Left ventricle myocardium inferior (tissue), 1 donor: ENCODE results near the gene HSPB3. TPM values are rescaled to one million over a fixed set of nuclear protein-coding genes. Genes with fewer than 3 reads are reported as not detected.

Experiments
- DNase-seq: peaks from one replicate; pipeline ENCODE4 v3.0.0-alpha.2; 2020
- H3K27ac ChIP-seq: fragments of 200-600 bp; replicated peaks from 2 replicates; pipeline ENCODE4 v1.8.0; 2021
- H3K27me3 ChIP-seq: fragments of 200-600 bp; 2 replicates; pipeline ENCODE4 v1.8.0; 2021; ENCODE audit warnings: low read depth
- H3K36me3 ChIP-seq: fragments of 200-600 bp; 2 replicates; pipeline ENCODE4 v1.8.0; 2021
- H3K4me1 ChIP-seq: fragments of 200-600 bp; 2 replicates; pipeline ENCODE4 v1.8.0; 2021
- H3K4me3 ChIP-seq: fragments of 200-600 bp; 2 replicates; pipeline ENCODE4 v1.8.0; 2021; ENCODE audit warnings: mild to moderate bottlenecking, moderate library complexity
- H3K9me3 ChIP-seq: fragments of 200-600 bp; replicated peaks from 2 replicates; pipeline ENCODE4 v1.8.0; 2021
- intact Hi-C: fragments of 100-400 bp; cut with micrococcal nuclease; formaldehyde crosslinking; loops from one replicate; pipeline ENCODE4 v1.11.0; 2022
- total RNA-seq: library from RNA; stranded (reverse); fragmentation: NEBNext Ultra II Directional; extraction: Animal tissue kit (Norgen Biotek cat#: 25700); gene quantifications from one replicate; pipeline ENCODE4 v1.2.1, GENCODE V29; 2021
- TF ChIP-seq, protein P1 (sequence below): fragments of 200-600 bp; IDR thresholded peaks from 2 replicates; pipeline ENCODE4 v1.8.0; 2021; ENCODE audit warnings: antibody characterized with exemption, mild to moderate bottlenecking, borderline replicate concordance
- donor health status: DM: no; HTN: yes; CAD: no; lungs with severe emphysema.

The HSPB3 gene
- total RNA-seq, 1 donor from 2014 or later = 418 TPM

DNA sequence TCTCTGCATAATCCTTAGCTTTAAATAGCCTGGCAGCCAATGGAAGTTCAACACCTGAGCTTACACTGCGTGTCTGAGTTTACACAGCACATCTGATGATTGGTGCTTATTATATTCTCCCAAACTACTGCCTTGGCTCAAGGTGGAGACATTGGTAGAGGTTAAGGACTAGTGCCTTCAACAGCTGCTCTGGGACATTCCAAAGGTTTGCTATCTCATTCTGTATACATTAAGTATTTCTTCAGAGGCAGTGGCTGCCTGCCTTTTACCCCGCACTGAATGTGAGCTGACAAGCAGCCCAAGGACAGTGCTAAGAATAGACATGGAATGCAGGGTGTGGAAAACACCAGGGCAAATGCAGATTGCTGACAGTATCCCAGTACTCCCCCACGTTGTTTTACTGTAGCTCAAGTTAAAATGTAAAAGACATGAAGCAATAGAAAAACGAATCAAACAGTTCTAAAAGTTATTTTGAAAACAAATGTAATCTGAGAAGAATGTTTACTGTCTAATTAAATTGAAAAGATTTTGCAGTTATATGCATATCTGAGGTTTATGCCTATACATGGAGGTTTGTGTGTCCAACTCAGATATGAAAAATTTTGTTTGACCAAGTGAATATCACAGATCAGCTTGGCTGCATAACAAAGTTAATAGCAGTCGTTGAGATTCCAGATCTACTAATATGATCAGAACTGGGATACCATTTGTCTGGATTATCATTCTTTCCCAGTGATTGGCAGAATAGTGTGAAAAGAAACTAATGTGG, 1.8 kb downstream of the HSPB3 start:
- intact Hi-C loops = no loop called here

DNA sequence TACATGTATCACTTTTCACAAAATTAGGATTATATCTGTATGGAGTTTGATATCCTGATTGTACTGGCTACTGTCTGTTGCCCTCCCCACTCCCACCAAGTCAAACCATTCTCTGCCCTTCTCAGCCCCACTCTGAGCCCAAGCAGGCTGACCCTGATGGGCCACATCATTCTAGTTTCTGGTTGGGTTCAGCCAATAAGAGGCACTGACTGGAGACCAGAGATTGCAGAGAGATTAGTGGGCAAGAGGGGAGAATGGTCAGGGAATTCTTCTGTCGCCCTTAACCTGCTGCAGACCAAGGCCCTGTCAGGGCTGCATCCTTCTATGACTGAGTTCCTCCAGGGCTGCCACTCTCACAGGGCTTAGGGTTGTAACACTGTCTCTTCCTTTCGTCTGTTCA, 2.7 kb downstream of the HSPB3 start:
- no peaks in the 10 kb centered on the region for H3K27me3 ChIP-seq
- H3K4me1 ChIP-seq = peaks cover 31% of the 10 kb centered on the region
- no peaks in the 10 kb centered on the region for H3K36me3 ChIP-seq
- H3K4me3 ChIP-seq = peak overlapping the region; percentile 66
- TF ChIP-seq, protein P1, sequence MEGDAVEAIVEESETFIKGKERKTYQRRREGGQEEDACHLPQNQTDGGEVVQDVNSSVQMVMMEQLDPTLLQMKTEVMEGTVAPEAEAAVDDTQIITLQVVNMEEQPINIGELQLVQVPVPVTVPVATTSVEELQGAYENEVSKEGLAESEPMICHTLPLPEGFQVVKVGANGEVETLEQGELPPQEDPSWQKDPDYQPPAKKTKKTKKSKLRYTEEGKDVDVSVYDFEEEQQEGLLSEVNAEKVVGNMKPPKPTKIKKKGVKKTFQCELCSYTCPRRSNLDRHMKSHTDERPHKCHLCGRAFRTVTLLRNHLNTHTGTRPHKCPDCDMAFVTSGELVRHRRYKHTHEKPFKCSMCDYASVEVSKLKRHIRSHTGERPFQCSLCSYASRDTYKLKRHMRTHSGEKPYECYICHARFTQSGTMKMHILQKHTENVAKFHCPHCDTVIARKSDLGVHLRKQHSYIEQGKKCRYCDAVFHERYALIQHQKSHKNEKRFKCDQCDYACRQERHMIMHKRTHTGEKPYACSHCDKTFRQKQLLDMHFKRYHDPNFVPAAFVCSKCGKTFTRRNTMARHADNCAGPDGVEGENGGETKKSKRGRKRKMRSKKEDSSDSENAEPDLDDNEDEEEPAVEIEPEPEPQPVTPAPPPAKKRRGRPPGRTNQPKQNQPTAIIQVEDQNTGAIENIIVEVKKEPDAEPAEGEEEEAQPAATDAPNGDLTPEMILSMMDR = no peak
- intact Hi-C loops = no loop called here
- H3K9me3 ChIP-seq = no peaks in the 10 kb centered on the region
- DNase-seq = no peak
- peak overlapping the region; percentile 91 for H3K27ac ChIP-seq

More for the DNA sequence above, 1.8 kb downstream of the HSPB3 start:
- Histone ChIP-seq H3K4me3 (peak overlapping the region; percentile 66), H3K27me3 (no peaks in the 10 kb centered on the region), H3K36me3 (no peaks in the 10 kb centered on the region), H3K27ac (peak overlapping the region; percentile 91), H3K9me3 (no peaks in the 10 kb centered on the region), H3K4me1 (peaks cover 31% of the 10 kb centered on the region)
- DNase-seq = peak; percentile 21
- TF ChIP-seq, protein P1 = no peak

DNA sequence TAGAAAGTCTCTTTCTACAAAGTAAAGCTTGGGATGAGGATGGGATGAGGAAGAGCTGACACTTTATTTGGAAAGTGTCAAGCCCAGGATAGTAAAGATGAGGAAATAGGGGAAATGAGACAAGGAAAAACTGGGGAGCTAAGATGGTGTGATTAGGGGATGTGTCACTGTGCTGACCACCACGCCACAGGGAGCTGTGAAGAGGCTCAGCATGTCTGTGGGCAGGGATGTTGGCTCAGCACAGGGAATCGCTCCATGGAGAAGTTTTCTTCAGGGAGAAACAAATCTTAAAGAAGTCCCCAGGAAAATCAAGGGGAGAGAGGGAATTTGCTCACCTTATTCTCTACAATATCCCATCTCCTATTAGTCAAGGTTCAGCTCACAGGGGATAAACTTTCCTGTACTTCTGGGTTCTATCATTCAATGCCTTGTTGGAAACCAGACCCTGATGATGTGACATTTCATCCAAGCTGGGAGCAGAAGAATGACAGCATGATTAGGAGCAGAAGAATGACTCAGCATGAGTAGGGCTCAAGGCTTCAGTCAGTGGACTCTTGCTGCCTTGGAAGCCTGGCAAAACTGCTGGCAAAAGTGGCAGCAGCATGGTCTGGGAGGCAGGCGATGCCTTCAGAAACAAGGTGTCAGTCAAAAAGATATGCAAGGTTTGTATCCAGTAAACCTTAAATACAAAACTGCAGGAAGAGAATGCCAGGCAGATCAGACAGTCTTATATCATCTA, 4.9 kb downstream of the HSPB3 start:
- no peak for DNase-seq
- H3K27ac ChIP-seq = peak overlapping the region; percentile 91
- TF ChIP-seq, protein P1 = no peak
- peak overlapping the region; percentile 66 for H3K4me3 ChIP-seq
- peaks cover 17% of the 10 kb centered on the region for H3K4me1 ChIP-seq
- no peaks in the 10 kb centered on the region for H3K27me3 ChIP-seq
- intact Hi-C loops = no loop called here
- H3K9me3 ChIP-seq = no peaks in the 10 kb centered on the region
- no peaks in the 10 kb centered on the region for H3K36me3 ChIP-seq

DNA sequence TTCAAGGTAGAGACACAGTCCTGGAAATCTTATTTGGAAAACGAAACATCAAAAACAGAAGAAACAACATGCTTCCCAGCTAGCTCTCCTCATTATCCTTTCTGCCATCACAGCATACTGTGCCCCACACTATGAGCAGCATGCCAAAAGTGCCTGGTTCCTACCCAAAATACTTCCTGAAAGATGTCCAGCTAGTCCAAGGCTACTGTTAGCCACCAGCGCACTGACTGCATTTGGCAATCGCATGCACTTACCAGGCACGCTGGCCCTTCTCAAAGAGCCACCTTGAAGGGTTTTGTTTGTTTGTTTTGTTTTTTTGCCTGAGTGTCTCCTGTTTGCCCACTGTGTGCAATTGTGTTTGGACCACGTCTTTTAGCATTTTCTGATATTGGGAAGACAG, 6.8 kb downstream of the HSPB3 start:
- H3K4me3 ChIP-seq = no peak overlapping the region
- TF ChIP-seq, protein P1 = no peak
- DNase-seq = no peak
- H3K27me3 ChIP-seq = no peaks in the 10 kb centered on the region
- H3K4me1 ChIP-seq = peaks cover 19% of the 10 kb centered on the region
- no peaks in the 10 kb centered on the region for H3K36me3 ChIP-seq
- intact Hi-C loops = no loop called here
- no peaks in the 10 kb centered on the region for H3K9me3 ChIP-seq
- no peak overlapping the region for H3K27ac ChIP-seq

DNA sequence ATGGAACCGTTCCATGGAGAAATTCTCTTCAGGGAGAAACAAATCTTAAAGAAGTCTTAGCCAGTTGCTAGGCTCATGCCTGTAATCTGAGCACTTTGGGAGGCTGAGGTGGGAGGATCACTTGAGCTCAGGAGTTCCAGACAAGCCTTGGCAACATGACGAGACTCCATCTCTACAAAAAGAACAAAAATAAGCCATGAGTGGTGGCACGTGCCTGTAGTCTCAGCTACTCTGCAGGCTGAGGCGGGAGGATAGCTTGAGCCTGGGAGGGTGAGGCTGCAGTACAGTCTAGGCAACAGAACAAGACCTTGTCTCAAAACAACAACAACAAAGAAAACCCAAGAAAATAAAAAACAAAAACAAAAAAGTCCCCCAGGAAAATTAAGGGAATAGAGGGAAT, 8.2 kb downstream of the HSPB3 start:
- no peak for DNase-seq
- Histone ChIP-seq H3K9me3 (no peaks in the 10 kb centered on the region), H3K27ac (no peak overlapping the region)

More for the DNA sequence above, 8.2 kb downstream of the HSPB3 start:
- TF ChIP-seq, protein P1 = no peak
- H3K4me1 ChIP-seq = peaks cover 18% of the 10 kb centered on the region
- H3K27me3 ChIP-seq = no peaks in the 10 kb centered on the region
- intact Hi-C loops = no loop called here
- no peak overlapping the region for H3K4me3 ChIP-seq
- H3K36me3 ChIP-seq = no peaks in the 10 kb centered on the region
